HepG2 (cell line): ENCODE data around the gene BCAS1. TPM values are rescaled to one million over a fixed set of nuclear protein-coding genes. Genes with fewer than 3 reads are reported as not detected.

Source experiments
- CENPT ChIP-seq: sonication (generic); formaldehyde crosslinking; IDR thresholded peaks from 2 replicates; pipeline ENCODE4 v1.8.0; 2022; ENCODE audit warnings: low read depth, mild to moderate bottlenecking, moderate library complexity, missing genetic modification reagents
- CSRNP1 ChIP-seq: sonication (generic); formaldehyde crosslinking; IDR thresholded peaks from 2 replicates; pipeline ENCODE4 v1.8.1; 2023; ENCODE audit warnings: mild to moderate bottlenecking, missing genetic modification reagents
- NFIB ChIP-seq: sonication (generic); formaldehyde crosslinking; IDR thresholded peaks from 2 replicates; pipeline ENCODE4 v1.9.0; 2021; ENCODE audit warnings: missing genetic modification reagents, mild to moderate bottlenecking, borderline replicate concordance
- PTBP1 ChIP-seq: fragments of 200-400 bp; formaldehyde crosslinking; IDR thresholded peaks from 2 replicates; pipeline ENCODE4 v1.6.1; 2018; ENCODE audit warnings: low read length, low read depth; ENCODE audit not compliant: poor library complexity, severe bottlenecking
- RBFOX2 ChIP-seq: fragments of 200-400 bp; formaldehyde crosslinking; IDR thresholded peaks from 2 replicates; pipeline ENCODE4 v1.6.1; 2017; ENCODE audit warnings: low read depth, mild to moderate bottlenecking, low read length
- RERE ChIP-seq: IDR thresholded peaks from 2 replicates; pipeline ENCODE4 v1.6.1; 2016; ENCODE audit warnings: low read depth, missing genetic modification reagents, missing compliant biosample characterization
- SNAI1 ChIP-seq: sonication (generic); formaldehyde crosslinking; IDR thresholded peaks from 2 replicates; pipeline ENCODE4 v1.5.0; 2020; ENCODE audit warnings: mild to moderate bottlenecking, missing genetic modification reagents, borderline replicate concordance
- ZBTB4 ChIP-seq: sonication (generic); formaldehyde crosslinking; IDR thresholded peaks from 2 replicates; pipeline ENCODE4 v1.4.0; 2020; ENCODE audit warnings: missing genetic modification reagents, mild to moderate bottlenecking, borderline replicate concordance
- ZNF33B ChIP-seq: sonication (generic); formaldehyde crosslinking; IDR thresholded peaks from 2 replicates; pipeline ENCODE4 v1.5.1; 2020; ENCODE audit warnings: mild to moderate bottlenecking, missing genetic modification reagents
- ZNF350 ChIP-seq: sonication (generic); formaldehyde crosslinking; IDR thresholded peaks from 2 replicates; pipeline ENCODE4 v1.4.0; 2020; ENCODE audit warnings: mild to moderate bottlenecking, low read depth, missing genetic modification reagents, borderline replicate concordance
- ZNF484 ChIP-seq: sonication (generic); formaldehyde crosslinking; IDR thresholded peaks from 2 replicates; pipeline ENCODE4 v1.5.1; 2020; ENCODE audit warnings: mild to moderate bottlenecking, low read depth, missing genetic modification reagents, borderline replicate concordance
- ZNF512B ChIP-seq: sonication (generic); formaldehyde crosslinking; IDR thresholded peaks from 2 replicates; pipeline ENCODE4 v1.5.1; 2020; ENCODE audit warnings: missing genetic modification reagents, mild to moderate bottlenecking, borderline replicate concordance
- ZNF713 ChIP-seq: sonication (generic); formaldehyde crosslinking; IDR thresholded peaks from 2 replicates; pipeline ENCODE4 v1.4.0; 2020; ENCODE audit warnings: mild to moderate bottlenecking, missing genetic modification reagents
- ZNF777 ChIP-seq: sonication (generic); formaldehyde crosslinking; IDR thresholded peaks from 2 replicates; pipeline ENCODE4 v1.4.0; 2020; ENCODE audit warnings: missing genetic modification reagents
- ZSCAN25 ChIP-seq: sonication (generic); formaldehyde crosslinking; IDR thresholded peaks from 2 replicates; pipeline ENCODE4 v1.8.0; 2022; ENCODE audit warnings: mild to moderate bottlenecking, missing genetic modification reagents
- polyA plus RNA-seq, 8 experiments: library from polyadenylated mRNA; depleted of rRNA in 3 of 8; stranded (reverse) in 7 of 8; unstranded in 1 of 8; fragments of >200 nt; fragmentation: Illumina TruSeq in 4 of 8; extraction: Trizol in 4 of 8; gene quantifications; 2 replicates each; pipeline versions ENCODE4 v1.2.1 to v1.2.3, GENCODE V29; 2011 to 2016; ENCODE audit warnings: low read depth in 4 of 8, missing spikeins in 1 of 8, mixed read lengths in 1 of 8; ENCODE audit not compliant: insufficient read depth in 1 of 8
- total RNA-seq, 5 experiments: library from RNA; depleted of rRNA; stranded (reverse); fragments of >200 nt; fragmentation: Illumina TruSeq; extraction: Trizol; gene quantifications; 2 replicates each; pipeline ENCODE4 v1.2.3, GENCODE V29; 2016; ENCODE audit warnings: low read depth in 1 of 5

BCAS1 gene
- total and polyA plus RNA-seq, 2 of the 13 experiments (the other 11 are each of a cell fraction or from before 2014, with no cell fraction given), result 0.55 to 0.91 TPM

- no peak for TF ChIP-seq ZNF512B (CRISPR knock-in tag)
- TF ChIP-seq RBFOX2, result no peak
- no peak for TF ChIP-seq PTBP1
- no peak for TF ChIP-seq SNAI1
- TF ChIP-seq CSRNP1 (CRISPR knock-in tag), result no peak
- 0 out of 2 replicates have a peak, but pooled peaks have one; percentile 12 for TF ChIP-seq ZNF350
- no peak for TF ChIP-seq ZSCAN25 (CRISPR knock-in tag)
- no peak for TF ChIP-seq CENPT (CRISPR knock-in tag)
- TF ChIP-seq ZNF713 (CRISPR knock-in tag), result no peak
- peak; percentile 79; the same call in 1 of the 2 replicates for TF ChIP-seq ZBTB4 (CRISPR knock-in tag)
- no peak for TF ChIP-seq ZNF33B
- TF ChIP-seq ZNF484 (CRISPR knock-in tag), result no peak
- TF ChIP-seq ZNF777 (CRISPR knock-in tag), result peak; percentile 46; the same call in 1 of the 2 replicates
- TF ChIP-seq RERE, result no peak
- no peak for TF ChIP-seq NFIB (CRISPR knock-in tag)
Observed at GRCh38 chr20:54103067-54103761, 32.8 kb upstream of the BCAS1 start (continued).
